ENCODE results near the gene TP53. TPM values are rescaled to one million over a fixed set of nuclear protein-coding genes. Genes with fewer than 3 reads are reported as not detected.

Gene TP53
- total RNA-seq, 1 donor from 2014 or later = 49.4 TPM

DNA sequence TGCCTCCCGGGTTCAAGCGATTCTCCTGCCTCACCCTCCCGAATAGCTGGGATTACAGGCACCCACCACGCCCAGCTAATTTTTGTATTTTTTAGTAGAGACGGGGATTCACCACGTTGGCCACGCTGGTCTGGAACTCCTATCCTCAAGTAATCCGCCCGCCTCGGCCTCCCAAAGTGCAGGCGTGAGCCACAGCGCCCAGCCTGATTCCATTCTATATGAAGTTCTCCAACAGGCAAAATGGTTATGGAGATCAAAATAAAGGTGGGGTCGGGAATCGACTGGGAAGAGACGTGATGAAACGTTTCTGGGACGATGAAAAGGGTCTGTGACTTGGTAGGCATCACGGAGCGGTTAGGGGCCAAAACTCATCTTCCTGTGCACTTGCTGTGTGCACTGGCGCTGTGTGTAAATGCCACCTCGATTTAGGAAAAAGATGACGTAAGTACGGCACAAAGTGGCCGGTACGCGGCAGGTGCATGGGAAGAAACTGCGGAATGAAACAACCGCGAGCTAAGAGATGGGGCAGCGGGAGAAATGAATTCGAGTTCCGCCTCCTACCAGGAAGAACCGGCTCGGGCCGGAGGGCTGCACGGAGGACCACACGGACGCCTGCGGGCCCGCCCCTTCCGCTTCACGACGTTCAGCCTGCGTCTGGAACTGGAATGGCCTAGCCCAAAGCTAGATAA, 1.6 kb downstream of the TP53 start:
- peak overlapping the region; percentile 93 for H3K4me3 ChIP-seq (ENCODE audit: low read depth, low read length)
- DNase-seq (ENCODE audit: low read depth) = no peak
- TF ChIP-seq, protein P1, sequence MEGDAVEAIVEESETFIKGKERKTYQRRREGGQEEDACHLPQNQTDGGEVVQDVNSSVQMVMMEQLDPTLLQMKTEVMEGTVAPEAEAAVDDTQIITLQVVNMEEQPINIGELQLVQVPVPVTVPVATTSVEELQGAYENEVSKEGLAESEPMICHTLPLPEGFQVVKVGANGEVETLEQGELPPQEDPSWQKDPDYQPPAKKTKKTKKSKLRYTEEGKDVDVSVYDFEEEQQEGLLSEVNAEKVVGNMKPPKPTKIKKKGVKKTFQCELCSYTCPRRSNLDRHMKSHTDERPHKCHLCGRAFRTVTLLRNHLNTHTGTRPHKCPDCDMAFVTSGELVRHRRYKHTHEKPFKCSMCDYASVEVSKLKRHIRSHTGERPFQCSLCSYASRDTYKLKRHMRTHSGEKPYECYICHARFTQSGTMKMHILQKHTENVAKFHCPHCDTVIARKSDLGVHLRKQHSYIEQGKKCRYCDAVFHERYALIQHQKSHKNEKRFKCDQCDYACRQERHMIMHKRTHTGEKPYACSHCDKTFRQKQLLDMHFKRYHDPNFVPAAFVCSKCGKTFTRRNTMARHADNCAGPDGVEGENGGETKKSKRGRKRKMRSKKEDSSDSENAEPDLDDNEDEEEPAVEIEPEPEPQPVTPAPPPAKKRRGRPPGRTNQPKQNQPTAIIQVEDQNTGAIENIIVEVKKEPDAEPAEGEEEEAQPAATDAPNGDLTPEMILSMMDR (conservative IDR thresholded peaks at IDR 0.05; ENCODE audit: low read depth, low read length) = no peak

DNA sequence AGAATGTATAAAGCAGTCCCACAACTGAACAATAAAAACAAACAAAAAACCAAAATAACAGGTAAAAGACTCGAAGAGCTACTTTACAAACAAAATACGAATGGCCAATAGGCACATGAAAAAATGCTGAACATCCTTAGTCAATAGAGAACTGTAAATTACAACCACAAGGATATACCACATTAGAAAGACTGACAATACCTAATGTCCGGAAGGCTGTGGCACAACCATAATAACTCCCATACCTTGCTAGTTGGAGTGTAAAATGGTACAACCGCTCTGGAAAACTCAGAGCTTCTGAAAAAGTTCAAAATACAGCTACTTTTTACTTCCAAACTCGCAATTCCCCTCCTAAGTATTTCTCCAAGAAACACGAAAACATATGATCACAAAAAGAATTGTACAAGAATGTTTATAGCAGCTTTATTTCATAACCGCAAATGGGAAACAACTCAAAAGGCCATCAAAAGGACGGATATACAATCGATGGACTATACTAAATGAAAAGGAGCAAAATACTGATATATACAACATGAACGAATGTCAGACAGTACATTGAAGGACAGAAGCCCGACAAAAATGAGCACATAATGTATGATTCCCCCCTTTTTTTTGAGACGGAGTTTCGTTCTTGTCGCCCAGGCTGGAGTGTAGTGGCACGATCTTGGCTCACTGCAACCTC, 2.3 kb downstream of the TP53 start:
- TF ChIP-seq, protein P1 (conservative IDR thresholded peaks at IDR 0.05; ENCODE audit: low read depth, low read length) = no peak
- H3K4me3 ChIP-seq (ENCODE audit: low read depth, low read length) = peak overlapping the region; percentile 93
- no peak for DNase-seq (ENCODE audit: low read depth)

DNA sequence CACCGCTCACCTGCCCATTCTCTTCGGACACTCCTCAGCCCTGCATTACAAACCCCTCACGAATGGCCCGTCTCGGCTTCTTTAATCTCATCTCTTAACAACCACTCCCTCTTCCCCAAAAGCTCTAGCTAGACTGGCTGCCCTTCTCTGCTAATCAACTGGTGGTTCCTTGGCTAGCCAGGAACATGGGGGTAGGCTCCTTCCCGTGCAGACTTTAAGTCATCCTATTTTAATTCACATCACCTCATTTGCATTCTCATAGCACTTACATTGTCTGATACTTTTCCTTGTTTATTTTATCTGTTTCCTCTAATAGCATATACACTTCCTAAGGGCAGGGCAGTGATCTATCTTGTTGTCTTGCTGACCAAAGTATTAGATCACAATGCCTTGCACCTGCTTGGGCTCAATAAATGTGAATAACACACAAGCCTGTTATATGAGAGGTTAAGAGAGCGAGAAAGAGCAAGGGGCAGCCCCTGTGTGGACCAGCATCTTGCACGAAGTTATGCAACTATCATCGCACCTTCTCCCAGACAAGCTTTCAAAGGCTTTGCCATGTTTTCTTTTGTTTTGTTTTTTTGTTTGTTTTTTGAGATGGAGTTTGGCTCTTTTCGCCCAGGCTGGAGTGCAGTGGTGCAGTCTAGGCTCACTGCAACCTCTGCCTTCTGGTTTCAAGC, 9.8 kb downstream of the TP53 start:
- no peak for DNase-seq (ENCODE audit: low read depth)
- no peak overlapping the region for H3K4me3 ChIP-seq (ENCODE audit: low read depth, low read length)
- TF ChIP-seq, protein P1 (conservative IDR thresholded peaks at IDR 0.05; ENCODE audit: low read depth, low read length) = no peak

DNA sequence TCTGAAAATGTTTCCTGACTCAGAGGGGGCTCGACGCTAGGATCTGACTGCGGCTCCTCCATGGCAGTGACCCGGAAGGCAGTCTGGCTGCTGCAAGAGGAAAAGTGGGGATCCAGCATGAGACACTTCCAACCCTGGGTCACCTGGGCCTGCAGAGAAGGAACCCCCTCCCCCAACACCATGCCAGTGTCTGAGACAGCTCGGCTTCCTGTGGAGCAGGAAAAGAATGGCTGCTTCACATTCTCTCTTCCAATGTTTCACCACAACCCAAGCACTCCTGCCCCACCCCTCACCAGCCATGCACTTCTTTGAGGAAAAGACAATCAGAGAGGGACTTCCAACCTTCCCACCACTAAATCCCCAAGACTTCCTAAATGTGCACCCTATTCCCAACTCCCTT, 10.8 kb downstream of the TP53 start:
- TF ChIP-seq, protein P1 (conservative IDR thresholded peaks at IDR 0.05; ENCODE audit: low read depth, low read length) = no peak
- no peak for DNase-seq (ENCODE audit: low read depth)
- H3K4me3 ChIP-seq (ENCODE audit: low read depth, low read length) = no peak overlapping the region

DNA sequence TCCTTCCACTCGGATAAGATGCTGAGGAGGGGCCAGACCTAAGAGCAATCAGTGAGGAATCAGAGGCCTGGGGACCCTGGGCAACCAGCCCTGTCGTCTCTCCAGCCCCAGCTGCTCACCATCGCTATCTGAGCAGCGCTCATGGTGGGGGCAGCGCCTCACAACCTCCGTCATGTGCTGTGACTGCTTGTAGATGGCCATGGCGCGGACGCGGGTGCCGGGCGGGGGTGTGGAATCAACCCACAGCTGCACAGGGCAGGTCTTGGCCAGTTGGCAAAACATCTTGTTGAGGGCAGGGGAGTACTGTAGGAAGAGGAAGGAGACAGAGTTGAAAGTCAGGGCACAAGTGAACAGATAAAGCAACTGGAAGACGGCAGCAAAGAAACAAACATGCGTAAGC, 12.4 kb downstream of the TP53 start:
- no peak overlapping the region for H3K4me3 ChIP-seq (ENCODE audit: low read depth, low read length)
- TF ChIP-seq, protein P1 (conservative IDR thresholded peaks at IDR 0.05; ENCODE audit: low read depth, low read length) = no peak
- DNase-seq (ENCODE audit: low read depth) = no peak

DNA sequence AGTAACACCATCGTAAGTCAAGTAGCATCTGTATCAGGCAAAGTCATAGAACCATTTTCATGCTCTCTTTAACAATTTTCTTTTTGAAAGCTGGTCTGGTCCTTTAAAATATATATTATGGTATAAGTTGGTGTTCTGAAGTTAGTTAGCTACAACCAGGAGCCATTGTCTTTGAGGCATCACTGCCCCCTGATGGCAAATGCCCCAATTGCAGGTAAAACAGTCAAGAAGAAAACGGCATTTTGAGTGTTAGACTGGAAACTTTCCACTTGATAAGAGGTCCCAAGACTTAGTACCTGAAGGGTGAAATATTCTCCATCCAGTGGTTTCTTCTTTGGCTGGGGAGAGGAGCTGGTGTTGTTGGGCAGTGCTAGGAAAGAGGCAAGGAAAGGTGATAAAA, 14.1 kb downstream of the TP53 start:
- H3K4me3 ChIP-seq (ENCODE audit: low read depth, low read length) = no peak overlapping the region
- DNase-seq (ENCODE audit: low read depth) = no peak
- TF ChIP-seq, protein P1 (conservative IDR thresholded peaks at IDR 0.05; ENCODE audit: low read depth, low read length) = peak; percentile 53

Measured in epithelial cell of proximal tubule (primary cell).